Measurements from ENCODE around the gene SF3B6. TPM values are rescaled to one million over a fixed set of nuclear protein-coding genes. Genes with fewer than 3 reads are reported as not detected.

Gene SF3B6
- total RNA-seq, 4 donors from 2014 or later, result 86.1 to 157 (median 110) TPM

DNA sequence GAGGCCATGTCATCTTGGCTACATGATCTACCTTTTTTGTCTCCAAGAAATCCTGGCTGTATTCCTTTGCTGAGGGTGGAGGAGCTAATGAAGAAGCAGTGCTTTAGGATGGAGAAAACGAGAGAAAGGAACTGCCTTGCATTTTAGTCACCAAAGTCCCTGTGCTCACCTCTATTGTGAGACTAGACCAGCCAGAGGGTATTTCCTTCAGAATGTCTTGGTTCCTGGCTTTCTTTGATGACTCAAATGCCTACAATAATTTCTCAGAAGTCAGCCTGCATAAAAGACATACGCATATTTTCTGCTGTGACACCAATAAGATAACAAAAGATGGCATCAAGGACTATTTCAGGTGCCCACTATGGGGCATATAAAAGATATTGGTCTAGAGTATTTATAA, 10.8 kb downstream of the SF3B6 start:
- TF ChIP-seq POLR2A (IDR thresholded peaks at IDR 0.05), result no peak
- TF ChIP-seq, protein P1, sequence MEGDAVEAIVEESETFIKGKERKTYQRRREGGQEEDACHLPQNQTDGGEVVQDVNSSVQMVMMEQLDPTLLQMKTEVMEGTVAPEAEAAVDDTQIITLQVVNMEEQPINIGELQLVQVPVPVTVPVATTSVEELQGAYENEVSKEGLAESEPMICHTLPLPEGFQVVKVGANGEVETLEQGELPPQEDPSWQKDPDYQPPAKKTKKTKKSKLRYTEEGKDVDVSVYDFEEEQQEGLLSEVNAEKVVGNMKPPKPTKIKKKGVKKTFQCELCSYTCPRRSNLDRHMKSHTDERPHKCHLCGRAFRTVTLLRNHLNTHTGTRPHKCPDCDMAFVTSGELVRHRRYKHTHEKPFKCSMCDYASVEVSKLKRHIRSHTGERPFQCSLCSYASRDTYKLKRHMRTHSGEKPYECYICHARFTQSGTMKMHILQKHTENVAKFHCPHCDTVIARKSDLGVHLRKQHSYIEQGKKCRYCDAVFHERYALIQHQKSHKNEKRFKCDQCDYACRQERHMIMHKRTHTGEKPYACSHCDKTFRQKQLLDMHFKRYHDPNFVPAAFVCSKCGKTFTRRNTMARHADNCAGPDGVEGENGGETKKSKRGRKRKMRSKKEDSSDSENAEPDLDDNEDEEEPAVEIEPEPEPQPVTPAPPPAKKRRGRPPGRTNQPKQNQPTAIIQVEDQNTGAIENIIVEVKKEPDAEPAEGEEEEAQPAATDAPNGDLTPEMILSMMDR (IDR thresholded peaks at IDR 0.05), result no peak
- H3K27me3 ChIP-seq, result no peaks in the 10 kb centered on the region
- no peak overlapping the region for H3K4me3 ChIP-seq (replicated peaks in 1 of 3)
- H3K4me1 ChIP-seq, result no peaks in the 10 kb centered on the region
- DNase-seq, result no peak
- 84 to 85% methylated on average over 2 of the region's 2 CpGs for WGBS, 2 donors
- H3K9me3 ChIP-seq, result no peaks in the 10 kb centered on the region
- intact Hi-C loops (cut with DNase I), result no loop called here
- H3K36me3 ChIP-seq, result peaks cover 16 to 36% of the 10 kb centered on the region in 2 donors
- no peak overlapping the region for H3K27ac ChIP-seq

GRCh38 chr2:24058564-24059271, 17.4 kb downstream of the SF3B6 start:
- no peak for TF ChIP-seq POLR2A (IDR thresholded peaks at IDR 0.05)
- TF ChIP-seq, protein P1 (IDR thresholded peaks at IDR 0.05), result no peak
- 86 to 87% methylated on average over 4 of the region's 4 CpGs for WGBS, 2 donors
- intact Hi-C loops (cut with DNase I), result no loop called here

GRCh38 chr2:24055750-24056149, 20.4 kb downstream of the SF3B6 start:
- no peaks in the 10 kb centered on the region for H3K27me3 ChIP-seq
- no peak for DNase-seq
- no peak overlapping the region for H3K27ac ChIP-seq
- no peak overlapping the region for H3K4me3 ChIP-seq (replicated peaks in 1 of 3)
- no peaks in the 10 kb centered on the region for H3K9me3 ChIP-seq
- WGBS, 2 donors, result 94 to 97% methylated on average over 6 of the region's 6 CpGs
- H3K4me1 ChIP-seq, result no peaks in the 10 kb centered on the region
- TF ChIP-seq, protein P1 (IDR thresholded peaks at IDR 0.05), result no peak
- no peak for TF ChIP-seq POLR2A (IDR thresholded peaks at IDR 0.05)
- intact Hi-C loops (cut with DNase I), result no loop called here
- H3K36me3 ChIP-seq, result no peaks in the 10 kb centered on the region

More at GRCh38 chr2:24058564-24059271, 17.4 kb downstream of the SF3B6 start:
- no peaks in the 10 kb centered on the region for H3K36me3 ChIP-seq
- H3K4me1 ChIP-seq, result no peaks in the 10 kb centered on the region
- no peak overlapping the region for H3K27ac ChIP-seq
- H3K9me3 ChIP-seq, result no peaks in the 10 kb centered on the region
- H3K4me3 ChIP-seq (replicated peaks in 1 of 3), result no peak overlapping the region
- no peak for DNase-seq
- H3K27me3 ChIP-seq, result no peaks in the 10 kb centered on the region

GRCh38 chr2:24054366-24055010, 21.6 kb downstream of the SF3B6 start:
- peaks cover 0 to 4% of the 10 kb centered on the region in 2 donors for H3K4me1 ChIP-seq
- no peak overlapping the region for H3K4me3 ChIP-seq (replicated peaks in 1 of 3)
- TF ChIP-seq, protein P1 (IDR thresholded peaks at IDR 0.05), result no peak
- no peak for TF ChIP-seq POLR2A (IDR thresholded peaks at IDR 0.05)
- WGBS, 2 donors, result 77 to 81% methylated on average over 5 to 8 of the region's 8 CpGs
- no peaks in the 10 kb centered on the region for H3K36me3 ChIP-seq
- no peaks in the 10 kb centered on the region for H3K27me3 ChIP-seq
- no peak for DNase-seq
- intact Hi-C loops (cut with DNase I), result no loop called here
- H3K9me3 ChIP-seq, result no peaks in the 10 kb centered on the region
- no peak overlapping the region for H3K27ac ChIP-seq

DNA sequence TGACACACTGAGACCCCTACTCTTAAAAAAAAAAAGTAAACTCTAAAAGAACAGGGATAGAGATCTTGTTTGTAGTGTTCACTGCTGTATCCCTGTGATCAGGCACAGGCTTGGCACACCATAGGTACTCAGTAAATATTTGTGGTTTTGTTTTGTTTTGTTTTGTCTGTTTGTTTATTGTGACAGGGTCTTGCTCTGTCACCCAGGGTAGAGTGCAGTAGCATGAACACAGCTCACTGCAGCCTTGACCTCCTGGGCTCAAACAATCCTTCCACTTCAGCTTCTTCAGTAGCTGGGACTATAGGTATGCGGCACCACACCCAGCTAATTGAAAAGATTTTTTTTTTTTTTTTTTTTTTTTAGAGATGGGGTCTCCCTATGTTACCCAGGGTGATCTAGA, 23.2 kb downstream of the SF3B6 start:
- no peak for DNase-seq
- no peak overlapping the region for H3K4me3 ChIP-seq (replicated peaks in 1 of 3)
- H3K27ac ChIP-seq, result no peak overlapping the region
- H3K27me3 ChIP-seq, result no peaks in the 10 kb centered on the region
- peaks cover 8 to 12% of the 10 kb centered on the region in 2 donors for H3K4me1 ChIP-seq
- WGBS, 2 donors, result 94% methylated on average over 1 of the region's 1 CpG
- TF ChIP-seq, protein P1 (IDR thresholded peaks at IDR 0.05), result no peak
- no peak for TF ChIP-seq POLR2A (IDR thresholded peaks at IDR 0.05)
- intact Hi-C loops (cut with DNase I), result no loop called here
- no peaks in the 10 kb centered on the region for H3K9me3 ChIP-seq
- no peaks in the 10 kb centered on the region for H3K36me3 ChIP-seq

Measured in thyroid gland (tissue), 4 donors.